K562 (cell line): Measurements from ENCODE around the gene AGT. TPM values are rescaled to one million over a fixed set of nuclear protein-coding genes. Genes with fewer than 3 reads are reported as not detected.

Source experiments
- ATAC-seq: fragments of 200-7000 bp; cut with Tn5 transposase; 3 replicates; pipeline ENCODE4 v1.9.1; 2020; ENCODE audit warnings: moderate library complexity
- BruUV-seq: library from RNA; stranded (reverse); fragments of 400-500 nt; replicated peaks from 2 replicates; lab custom pipeline; 2021; lab: Mats Ljungman, UMichigan
- CTCF ChIA-PET: fragments of 300-600 bp; formaldehyde crosslinking; extraction: SDS; loops from one replicate; lab custom pipeline; 2021; ENCODE audit warnings: low intra/inter-chr PET ratio; lab: Yijun Ruan, JAX
- POLR2A ChIA-PET: fragments of 300-600, 350-650 bp; sonication (Branson Sonifier 250); formaldehyde crosslinking; extraction: SDS; loops from one replicate; lab custom pipeline; 2021; ENCODE audit warnings: antibody characterized with exemption, inconsistent platforms; lab: Yijun Ruan, JAX
- DNase-seq, 4 experiments: peaks; one replicate each; pipeline versions ENCODE4 v3.0.0 to v3.0.0-alpha.2; 2011 to 2018; ENCODE audit warnings: low spot score in 3 of 4, mixed read lengths in 3 of 4; ENCODE audit errors: extremely low read depth in 1 of 4
- FAIRE-seq: peaks from 2 replicates; lab custom pipeline; 2011; peaks lifted over from hg19 to GRCh38; lab: Jason Lieb, UNC
- H2AFZ ChIP-seq: 2 replicates; pipeline ENCODE4 v1.6.0; 2011; ENCODE audit warnings: low read depth, low read length, control low read depth, inconsistent platforms
- H3K27ac ChIP-seq: fragments of 200-600 bp; 3 replicates; pipeline ENCODE4 v1.8.0; 2011; ENCODE audit warnings: low read depth, mild to moderate bottlenecking, control low read depth, inconsistent platforms, low read length, moderate library complexity, mixed read lengths; ENCODE audit errors: extremely low read depth
- H3K27me3 ChIP-seq, 2 experiments: fragments of 300-600 bp in 1 of 2; 2 replicates in 1 of 2; 3 replicates in 1 of 2; pipeline versions ENCODE4 v1.6.0 to v1.8.0; 2011; ENCODE audit warnings: inconsistent platforms in 2 of 2, low read length in 2 of 2, mild to moderate bottlenecking in 1 of 2, mixed read lengths in 1 of 2, moderate library complexity in 1 of 2; ENCODE audit not compliant: control insufficient read depth in 2 of 2, insufficient read depth in 2 of 2
- H3K36me3 ChIP-seq: fragments of 300-600 bp; 3 replicates; pipeline ENCODE4 v1.8.0; 2011; ENCODE audit warnings: mild to moderate bottlenecking, low read length, inconsistent platforms; ENCODE audit not compliant: control insufficient read depth, insufficient read depth
- H3K4me1 ChIP-seq, 2 experiments: fragments of 200-600 bp in 1 of 2; replicated peaks in 1 of 2; 2 replicates in 1 of 2; 3 replicates in 1 of 2; pipeline versions ENCODE4 v1.5.1 to v1.8.0; 2011; ENCODE audit warnings: inconsistent platforms in 2 of 2, low read length in 2 of 2, mild to moderate bottlenecking in 1 of 2, mixed read lengths in 1 of 2, moderate library complexity in 1 of 2; ENCODE audit not compliant: control insufficient read depth in 2 of 2, insufficient read depth in 2 of 2
- H3K4me2 ChIP-seq: 2 replicates; pipeline ENCODE4 v1.6.1; 2011; ENCODE audit warnings: low read length, control low read depth, inconsistent platforms, mixed read lengths; ENCODE audit not compliant: insufficient read depth
- H3K4me3 ChIP-seq: fragments of 200-600 bp; sonication (generic), shearing (Covaris generic); 2 replicates; pipeline ENCODE4 v1.5.1; 2016; ENCODE audit warnings: control low read depth, inconsistent platforms
- H3K79me2 ChIP-seq: fragments of 200-600 bp; 3 replicates; pipeline ENCODE4 v1.8.0; 2011; ENCODE audit warnings: low read length, inconsistent platforms; ENCODE audit not compliant: control insufficient read depth, insufficient read depth
- H3K9ac ChIP-seq, 2 experiments: 2 replicates each; pipeline versions ENCODE4 v1.6.0 to v1.6.1; 2011; ENCODE audit warnings: low read depth in 2 of 2, low read length in 2 of 2, control low read depth in 1 of 2, inconsistent platforms in 1 of 2, mild to moderate bottlenecking in 1 of 2, mixed read lengths in 1 of 2; ENCODE audit not compliant: insufficient read depth in 1 of 2
- H3K9me1 ChIP-seq: one replicate; pipeline ENCODE4 v1.6.0; 2011; ENCODE audit warnings: inconsistent platforms, mild to moderate bottlenecking, low read length, moderate library complexity; ENCODE audit not compliant: control insufficient read depth, insufficient read depth
- H3K9me3 ChIP-seq: replicated peaks from 2 replicates; pipeline ENCODE4 v1.5.1; 2011; ENCODE audit warnings: low read depth, low read length, inconsistent platforms; ENCODE audit not compliant: control insufficient read depth, insufficient read depth
- H4K20me1 ChIP-seq: replicated peaks from 2 replicates; pipeline ENCODE4 v1.6.1; 2011; ENCODE audit warnings: low read length, inconsistent platforms, mixed read lengths; ENCODE audit not compliant: control insufficient read depth, insufficient read depth
- EGR1 ChIP-seq: fragments of 450-650 bp; conservative IDR thresholded peaks from 2 replicates; pipeline ENCODE4 v1.6.1; 2017; ENCODE audit warnings: mild to moderate bottlenecking
- KDM1A ChIP-seq, 2 experiments: fragments of 450-650 bp; IDR thresholded peaks; 2 replicates each; pipeline ENCODE4 v1.6.1; 2016; ENCODE audit warnings: mild to moderate bottlenecking in 2 of 2
- MCM2 ChIP-seq: fragments of 450-650 bp; IDR thresholded peaks from 2 replicates; pipeline ENCODE4 v1.6.1; 2017; ENCODE audit warnings: low read depth, mild to moderate bottlenecking
- RAD51 ChIP-seq: fragments of 450-650 bp; IDR thresholded peaks from 2 replicates; pipeline ENCODE4 v1.7.1; 2016; ENCODE audit warnings: low read depth, mild to moderate bottlenecking, borderline replicate concordance
- TOE1 ChIP-seq, 2 experiments: fragments of 450-650 bp in 1 of 2; sonication (generic) in 1 of 2; formaldehyde crosslinking in 1 of 2; IDR thresholded peaks; 2 replicates each; pipeline versions ENCODE4 v1.7.1 to v1.8.0; 2016 to 2022; ENCODE audit warnings: borderline replicate concordance in 2 of 2, mild to moderate bottlenecking in 2 of 2, antibody characterized with exemption in 1 of 2, inconsistent platforms in 1 of 2, low read depth in 1 of 2, missing genetic modification reagents in 1 of 2, moderate library complexity in 1 of 2
- ZBED1 ChIP-seq: IDR thresholded peaks from 2 replicates; pipeline ENCODE4 v1.6.1; 2014
- ZBTB7A ChIP-seq: IDR thresholded peaks from 2 replicates; pipeline ENCODE4 v1.6.1; 2011; ENCODE audit warnings: low read depth, mild to moderate bottlenecking, low read length, moderate library complexity, borderline replicate concordance; ENCODE audit not compliant: control insufficient read depth
- ZNF282 ChIP-seq: sonication (generic); formaldehyde crosslinking; IDR thresholded peaks from 2 replicates; pipeline ENCODE4 v1.8.1; 2023; ENCODE audit warnings: missing genetic modification reagents
- ZNF347 ChIP-seq: fragments of 450-650 bp; formaldehyde crosslinking; IDR thresholded peaks from 2 replicates; pipeline ENCODE4 v1.4.0; 2020; ENCODE audit warnings: low read depth, mild to moderate bottlenecking, moderate library complexity
- ZNF830 ChIP-seq: fragments of 250-450 bp; sonication (Bioruptor Pico); IDR thresholded peaks from 2 replicates; pipeline ENCODE4 v1.5.0; 2021; ENCODE audit warnings: mild to moderate bottlenecking
- WGBS: fragments of 100-300 bp; shearing (Covaris generic); methylation state at CpG from one replicate; pipeline ENCODE4 v1.1.6; 2016; ENCODE audit warnings: low coverage, mixed read lengths; ENCODE audit not compliant: insufficient coverage; ENCODE audit errors: missing lambda C conversion rate; 5-methylcytosine and 5-hydroxymethylcytosine counted together
- in situ Hi-C: fragments of 300-500 bp; cut with MboI; formaldehyde crosslinking; loops from 4 replicates; pipeline ENCODE4 v1.15.0; 2018; ENCODE audit warnings: inconsistent platforms, mixed read lengths
- intact Hi-C: fragments of 100-400 bp; cut with micrococcal nuclease; formaldehyde crosslinking; loops from 2 replicates; pipeline ENCODE4 v1.14.2; 2022
- polyA plus RNA-seq, 8 experiments: library from polyadenylated mRNA; depleted of rRNA in 4 of 8; stranded (reverse) in 5 of 8; unstranded in 3 of 8; fragments of >200 nt; fragmentation: Nextera tagmentation in 2 of 8; fragmentation: Illumina TruSeq in 1 of 8; extraction: Ambion mirVana in 2 of 8; extraction: Trizol in 1 of 8; gene quantifications; 2 replicates each; pipeline versions ENCODE4 v1.2.1 to v1.2.3, GENCODE V29; 2011 to 2014; ENCODE audit warnings: inconsistent platforms in 1 of 8, missing spikeins in 1 of 8
- total RNA-seq, 7 experiments: library from RNA; depleted of rRNA in 6 of 7; stranded (reverse); fragments of >200 nt in 6 of 7; fragmentation: Illumina TruSeq in 2 of 7; extraction: Trizol in 2 of 7; gene quantifications; 2 replicates each; pipeline versions ENCODE4 v1.2.1 to v1.2.3, GENCODE V29; 2011 to 2021; ENCODE audit warnings: low replicate concordance in 1 of 7
- TF ChIP-seq, protein P1 (sequence below): fragments of 450-650 bp; conservative IDR thresholded peaks from 2 replicates; pipeline ENCODE4 v1.6.1; 2016; ENCODE audit warnings: missing genetic modification characterization, low read depth, mild to moderate bottlenecking, control low read depth, missing compliant biosample characterization
- TF ChIP-seq, protein P2 (sequence below), 2 experiments: fragments of 450-650 bp; IDR thresholded peaks; 2 replicates each; pipeline ENCODE4 v1.6.1; 2016
- TF ChIP-seq, protein P3 (sequence below): fragments of 450-650 bp; formaldehyde crosslinking; IDR thresholded peaks from 2 replicates; pipeline ENCODE4 v1.4.0; 2020; ENCODE audit warnings: mild to moderate bottlenecking, mixed read lengths
- TF ChIP-seq, protein P4 (sequence below): sonication (generic); formaldehyde crosslinking; IDR thresholded peaks from 2 replicates; pipeline ENCODE4 v1.5.0; 2020; ENCODE audit warnings: missing genetic modification reagents
- TF ChIP-seq, protein P5 (sequence below): fragments of 450-650 bp; IDR thresholded peaks from 2 replicates; pipeline ENCODE4 v1.6.1; 2016

Gene AGT
- total and polyA plus RNA-seq, 9 of the 15 experiments (the other 6 are each of a cell fraction or from before 2014, with no cell fraction given): 0.40 TPM; not detected in 8

GRCh38 chr1:230749150-230749549 lies 35.2 kb upstream of the AGT start:
- Histone ChIP-seq H3K4me3 (no peak overlapping the region), H4K20me1 (no peaks in the 10 kb centered on the region), H3K9me1 (no peaks in the 10 kb centered on the region), H3K27ac (no peak overlapping the region; the same call in 2 of the 3 replicates), H3K9ac (no peak overlapping the region), H3K27me3 (peaks cover 43 to 65% of the 10 kb centered on the region in 2 experiments), H3K4me1 (peaks cover 0 to 6% of the 10 kb centered on the region in 2 experiments; a peak in 1 of 5 replicates), H3K36me3 (no peaks in the 10 kb centered on the region), H3K4me2 (no peak overlapping the region), H3K9me3 (no peaks in the 10 kb centered on the region), H3K79me2 (no peaks in the 10 kb centered on the region), H2AFZ (no peak overlapping the region)
- ChIA-PET CTCF (no interaction called here), POLR2A (no interaction called here)
- WGBS: 1% methylated on average over 12 of the region's 12 CpGs
- ATAC-seq (no peak), FAIRE-seq (no peak), DNase-seq (no peak)
- BruUV-seq: no TSS peak
- in situ Hi-C loops: no loop called here
- intact Hi-C loops: no loop called here
- TF ChIP-seq, protein P1, sequence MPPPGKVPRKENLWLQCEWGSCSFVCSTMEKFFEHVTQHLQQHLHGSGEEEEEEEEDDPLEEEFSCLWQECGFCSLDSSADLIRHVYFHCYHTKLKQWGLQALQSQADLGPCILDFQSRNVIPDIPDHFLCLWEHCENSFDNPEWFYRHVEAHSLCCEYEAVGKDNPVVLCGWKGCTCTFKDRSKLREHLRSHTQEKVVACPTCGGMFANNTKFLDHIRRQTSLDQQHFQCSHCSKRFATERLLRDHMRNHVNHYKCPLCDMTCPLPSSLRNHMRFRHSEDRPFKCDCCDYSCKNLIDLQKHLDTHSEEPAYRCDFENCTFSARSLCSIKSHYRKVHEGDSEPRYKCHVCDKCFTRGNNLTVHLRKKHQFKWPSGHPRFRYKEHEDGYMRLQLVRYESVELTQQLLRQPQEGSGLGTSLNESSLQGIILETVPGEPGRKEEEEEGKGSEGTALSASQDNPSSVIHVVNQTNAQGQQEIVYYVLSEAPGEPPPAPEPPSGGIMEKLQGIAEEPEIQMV (tag): no peak
- no peak for TF ChIP-seq ZBTB7A
- TF ChIP-seq ZNF282 (CRISPR knock-in tag): no peak
- peak; percentile 10; the same call in 1 of the 2 replicates for TF ChIP-seq EGR1
- TF ChIP-seq, protein P2, sequence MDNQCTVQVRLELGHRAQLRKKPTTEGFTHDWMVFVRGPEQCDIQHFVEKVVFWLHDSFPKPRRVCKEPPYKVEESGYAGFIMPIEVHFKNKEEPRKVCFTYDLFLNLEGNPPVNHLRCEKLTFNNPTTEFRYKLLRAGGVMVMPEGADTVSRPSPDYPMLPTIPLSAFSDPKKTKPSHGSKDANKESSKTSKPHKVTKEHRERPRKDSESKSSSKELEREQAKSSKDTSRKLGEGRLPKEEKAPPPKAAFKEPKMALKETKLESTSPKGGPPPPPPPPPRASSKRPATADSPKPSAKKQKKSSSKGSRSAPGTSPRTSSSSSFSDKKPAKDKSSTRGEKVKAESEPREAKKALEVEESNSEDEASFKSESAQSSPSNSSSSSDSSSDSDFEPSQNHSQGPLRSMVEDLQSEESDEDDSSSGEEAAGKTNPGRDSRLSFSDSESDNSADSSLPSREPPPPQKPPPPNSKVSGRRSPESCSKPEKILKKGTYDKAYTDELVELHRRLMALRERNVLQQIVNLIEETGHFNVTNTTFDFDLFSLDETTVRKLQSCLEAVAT (IDR thresholded peaks at IDR 0.05): no peak
- TF ChIP-seq, protein P3, sequence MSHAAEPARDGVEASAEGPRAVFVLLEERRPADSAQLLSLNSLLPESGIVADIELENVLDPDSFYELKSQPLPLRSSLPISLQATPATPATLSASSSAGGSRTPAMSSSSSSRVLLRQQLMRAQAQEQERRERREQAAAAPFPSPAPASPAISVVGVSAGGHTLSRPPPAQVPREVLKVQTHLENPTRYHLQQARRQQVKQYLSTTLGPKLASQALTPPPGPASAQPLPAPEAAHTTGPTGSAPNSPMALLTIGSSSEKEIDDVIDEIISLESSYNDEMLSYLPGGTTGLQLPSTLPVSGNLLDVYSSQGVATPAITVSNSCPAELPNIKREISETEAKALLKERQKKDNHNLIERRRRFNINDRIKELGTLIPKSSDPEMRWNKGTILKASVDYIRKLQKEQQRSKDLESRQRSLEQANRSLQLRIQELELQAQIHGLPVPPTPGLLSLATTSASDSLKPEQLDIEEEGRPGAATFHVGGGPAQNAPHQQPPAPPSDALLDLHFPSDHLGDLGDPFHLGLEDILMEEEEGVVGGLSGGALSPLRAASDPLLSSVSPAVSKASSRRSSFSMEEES (CRISPR knock-in tag): peak; percentile 41
- TF ChIP-seq RAD51: 0 out of 2 replicates have a peak, but pooled peaks have one; percentile 20
- no peak for TF ChIP-seq ZNF830 (CRISPR knock-in tag)
- no peak for TF ChIP-seq TOE1 (IDR thresholded peaks at IDR 0.05; ENCODE audit: borderline replicate concordance)
- no peak for TF ChIP-seq TOE1 (CRISPR knock-in tag; IDR thresholded peaks at IDR 0.05; ENCODE audit: borderline replicate concordance, low read depth)
- no peak for TF ChIP-seq ZNF347
- TF ChIP-seq ZBED1: no peak
- TF ChIP-seq MCM2: no peak
- TF ChIP-seq KDM1A (IDR thresholded peaks at IDR 0.05): no peak
- TF ChIP-seq, protein P4, sequence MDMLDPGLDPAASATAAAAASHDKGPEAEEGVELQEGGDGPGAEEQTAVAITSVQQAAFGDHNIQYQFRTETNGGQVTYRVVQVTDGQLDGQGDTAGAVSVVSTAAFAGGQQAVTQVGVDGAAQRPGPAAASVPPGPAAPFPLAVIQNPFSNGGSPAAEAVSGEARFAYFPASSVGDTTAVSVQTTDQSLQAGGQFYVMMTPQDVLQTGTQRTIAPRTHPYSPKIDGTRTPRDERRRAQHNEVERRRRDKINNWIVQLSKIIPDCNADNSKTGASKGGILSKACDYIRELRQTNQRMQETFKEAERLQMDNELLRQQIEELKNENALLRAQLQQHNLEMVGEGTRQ (CRISPR knock-in tag): peak; percentile 56
- TF ChIP-seq, protein P5, sequence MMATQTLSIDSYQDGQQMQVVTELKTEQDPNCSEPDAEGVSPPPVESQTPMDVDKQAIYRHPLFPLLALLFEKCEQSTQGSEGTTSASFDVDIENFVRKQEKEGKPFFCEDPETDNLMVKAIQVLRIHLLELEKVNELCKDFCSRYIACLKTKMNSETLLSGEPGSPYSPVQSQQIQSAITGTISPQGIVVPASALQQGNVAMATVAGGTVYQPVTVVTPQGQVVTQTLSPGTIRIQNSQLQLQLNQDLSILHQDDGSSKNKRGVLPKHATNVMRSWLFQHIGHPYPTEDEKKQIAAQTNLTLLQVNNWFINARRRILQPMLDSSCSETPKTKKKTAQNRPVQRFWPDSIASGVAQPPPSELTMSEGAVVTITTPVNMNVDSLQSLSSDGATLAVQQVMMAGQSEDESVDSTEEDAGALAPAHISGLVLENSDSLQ: no peak
